ENCODE measurements around the gene MRPS11.

DNA sequence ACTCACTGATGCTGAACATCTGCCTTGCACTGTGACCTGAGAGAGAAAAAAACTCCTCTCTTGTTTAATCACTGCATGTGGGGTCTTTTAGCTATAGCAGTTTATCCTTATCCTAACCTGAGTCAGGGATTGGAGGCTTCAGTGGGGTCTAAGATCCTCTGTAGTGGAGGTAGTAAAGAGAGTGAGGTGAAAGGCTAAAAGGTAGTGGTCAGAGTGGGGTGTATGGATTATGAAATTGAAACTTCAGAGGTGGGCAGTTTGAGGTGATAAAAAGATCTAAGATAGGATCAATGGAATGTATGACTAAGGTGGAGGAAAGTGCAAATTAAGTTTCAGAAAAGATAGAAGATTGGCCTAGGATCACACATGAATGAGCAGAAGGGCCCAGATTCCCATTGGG is 42.5 kb downstream of the MRPS11 start:
- TF ChIP-seq, protein P1, sequence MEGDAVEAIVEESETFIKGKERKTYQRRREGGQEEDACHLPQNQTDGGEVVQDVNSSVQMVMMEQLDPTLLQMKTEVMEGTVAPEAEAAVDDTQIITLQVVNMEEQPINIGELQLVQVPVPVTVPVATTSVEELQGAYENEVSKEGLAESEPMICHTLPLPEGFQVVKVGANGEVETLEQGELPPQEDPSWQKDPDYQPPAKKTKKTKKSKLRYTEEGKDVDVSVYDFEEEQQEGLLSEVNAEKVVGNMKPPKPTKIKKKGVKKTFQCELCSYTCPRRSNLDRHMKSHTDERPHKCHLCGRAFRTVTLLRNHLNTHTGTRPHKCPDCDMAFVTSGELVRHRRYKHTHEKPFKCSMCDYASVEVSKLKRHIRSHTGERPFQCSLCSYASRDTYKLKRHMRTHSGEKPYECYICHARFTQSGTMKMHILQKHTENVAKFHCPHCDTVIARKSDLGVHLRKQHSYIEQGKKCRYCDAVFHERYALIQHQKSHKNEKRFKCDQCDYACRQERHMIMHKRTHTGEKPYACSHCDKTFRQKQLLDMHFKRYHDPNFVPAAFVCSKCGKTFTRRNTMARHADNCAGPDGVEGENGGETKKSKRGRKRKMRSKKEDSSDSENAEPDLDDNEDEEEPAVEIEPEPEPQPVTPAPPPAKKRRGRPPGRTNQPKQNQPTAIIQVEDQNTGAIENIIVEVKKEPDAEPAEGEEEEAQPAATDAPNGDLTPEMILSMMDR (IDR thresholded peaks at IDR 0.05 in 2 of 3, conservative IDR thresholded peaks at IDR 0.05 in 1 of 3; ENCODE audit: borderline replicate concordance in 1 of 3, insufficient read depth in 1 of 3, low read depth in 2 of 3, low read length in 2 of 3), result no peak
- TF ChIP-seq FOSL1 (IDR thresholded peaks at IDR 0.05; ENCODE audit: low read depth), result no peak
- TF ChIP-seq SIN3A (IDR thresholded peaks at IDR 0.05; ENCODE audit: low read depth), result no peak
- TF ChIP-seq ZNF274 (IDR thresholded peaks at IDR 0.05; ENCODE audit: low read depth, low read length), result no peak
- no peak for TF ChIP-seq EZH2phosphoT487 (IDR thresholded peaks at IDR 0.05; ENCODE audit: borderline replicate concordance)
- no peak for TF ChIP-seq POLR2A (IDR thresholded peaks at IDR 0.05; ENCODE audit: borderline replicate concordance, extremely low read depth, insufficient read depth, insufficient read length)

All from HCT116 (cell line).